Activated CD8-positive, alpha-beta T cell treated with anti-CD3 and anti-CD28 coated beads for 36 hours (primary cell): ENCODE results near the gene YAF2. TPM values are rescaled to one million over a fixed set of nuclear protein-coding genes. Genes with fewer than 3 reads are reported as not detected.

Source experiments
- ATAC-seq: fragments of 200-7000 bp; cut with Tn5 transposase; one replicate; pipeline ENCODE4 v1.10.0; 2021; ENCODE audit warnings: mild to moderate bottlenecking, moderate library complexity
- CTCF ChIA-PET: fragments of 350-600 bp; sonication (Branson Sonifier 250); formaldehyde crosslinking; loops from one replicate; lab custom pipeline; 2021; ENCODE audit warnings: antibody characterized with exemption; lab: Charles Lee
- POLR2A ChIA-PET: fragments of 350-600 bp; sonication (Branson Sonifier 250); formaldehyde crosslinking; loops from one replicate; lab custom pipeline; 2021; ENCODE audit warnings: antibody characterized with exemption; lab: Charles Lee
- DNase-seq: peaks from one replicate; pipeline ENCODE4 v3.0.0-alpha.2; 2020
- H3K27ac Mint-ChIP-seq: one replicate; pipeline ENCODE4 v1.8.0; 2021; ENCODE audit warnings: mild to moderate bottlenecking, mixed read lengths
- H3K27me3 Mint-ChIP-seq: one replicate; pipeline ENCODE4 v1.8.0; 2021; ENCODE audit warnings: mixed read lengths
- H3K36me3 Mint-ChIP-seq: one replicate; pipeline ENCODE4 v1.8.0; 2021; ENCODE audit warnings: low read depth, mixed read lengths
- H3K4me1 Mint-ChIP-seq: one replicate; pipeline ENCODE4 v1.8.0; 2021; ENCODE audit warnings: low read depth, mixed read lengths
- H3K4me3 Mint-ChIP-seq: one replicate; pipeline ENCODE4 v1.8.0; 2021; ENCODE audit warnings: mild to moderate bottlenecking, moderate library complexity, mixed read lengths
- H3K9me3 Mint-ChIP-seq: one replicate; pipeline ENCODE4 v1.8.0; 2021; ENCODE audit warnings: mixed read lengths
- CTCF ChIP-seq: fragments of 200-600 bp; IDR thresholded peaks from one replicate; pipeline ENCODE4 v1.8.0; 2022; ENCODE audit warnings: antibody characterized with exemption, mild to moderate bottlenecking
- intact Hi-C: fragments of 100-400 bp; cut with micrococcal nuclease; formaldehyde crosslinking; loops from one replicate; pipeline ENCODE4 v1.10.0; 2022
- total RNA-seq, 2 experiments: library from RNA; stranded (reverse); gene quantifications; one replicate each; pipeline ENCODE4 v1.2.3, GENCODE V29; 2021

YAF2 gene
- total RNA-seq, 2 experiments from 2014 or later: 39.4 to 40.8 TPM

- TF ChIP-seq CTCF: no peak
- Mint-ChIP-seq H3K36me3 (peaks cover 19% of the 10 kb centered on the region), H3K4me1 (peaks cover 12% of the 10 kb centered on the region), H3K4me3 (no peak overlapping the region), H3K27ac (no peak overlapping the region), H3K9me3 (no peaks in the 10 kb centered on the region), H3K27me3 (no peaks in the 10 kb centered on the region)
- ChIA-PET POLR2A (interaction anchor here (0.6 kb wide), 1 partner anchor 30 kb away, joined by 3 read pairs; no protein-coding TSS in a partner anchor), CTCF (interaction anchor here (0.7 to 1.7 kb wide), 4 partner anchors 11 to 129 kb away, joined by 3 read pairs; no protein-coding TSS in a partner anchor)
- ATAC-seq: no peak
- intact Hi-C loops: no loop called here
- DNase-seq: no peak
These were observed 70.3 kb downstream of the YAF2 start for GRCh38 chr12:42167711-42168110.

- POLR2A ChIA-PET: no interaction called here
- no peak for DNase-seq
- TF ChIP-seq CTCF: no peak
- ATAC-seq: no peak
- CTCF ChIA-PET: no interaction called here
- peak overlapping the region; percentile 25 for H3K27ac Mint-ChIP-seq
- H3K4me1 Mint-ChIP-seq: peaks cover 19% of the 10 kb centered on the region
- H3K36me3 Mint-ChIP-seq: peaks cover 15% of the 10 kb centered on the region
- intact Hi-C loops: no loop called here
- H3K9me3 Mint-ChIP-seq: no peaks in the 10 kb centered on the region
- no peaks in the 10 kb centered on the region for H3K27me3 Mint-ChIP-seq
- no peak overlapping the region for H3K4me3 Mint-ChIP-seq
These were observed 71.5 kb downstream of the YAF2 start for GRCh38 chr12:42166501-42166900.

- H3K36me3 Mint-ChIP-seq: peaks cover 10% of the 10 kb centered on the region
- DNase-seq (no peak), ATAC-seq (no peak)
- peaks cover 21% of the 10 kb centered on the region for H3K4me1 Mint-ChIP-seq
- H3K27ac Mint-ChIP-seq: no peak overlapping the region
- POLR2A ChIA-PET: no interaction called here
- H3K27me3 Mint-ChIP-seq: no peaks in the 10 kb centered on the region
- intact Hi-C loops: no loop called here
- H3K9me3 Mint-ChIP-seq: no peaks in the 10 kb centered on the region
- H3K4me3 Mint-ChIP-seq: no peak overlapping the region
- no peak for TF ChIP-seq CTCF
- CTCF ChIA-PET: no interaction called here
These were observed 74.1 kb downstream of the YAF2 start for GRCh38 chr12:42163913-42164312.

- ATAC-seq (no peak), DNase-seq (no peak)
- peaks cover 20% of the 10 kb centered on the region for H3K4me1 Mint-ChIP-seq
- H3K9me3 Mint-ChIP-seq: no peaks in the 10 kb centered on the region
- intact Hi-C loops: no loop called here
- no peak for TF ChIP-seq CTCF
- POLR2A ChIA-PET: interaction anchor here (1.8 kb wide), 1 partner anchor 18 kb away, joined by 8 read pairs; no protein-coding TSS in a partner anchor
- CTCF ChIA-PET: interaction anchor here (0.9 kb wide), 1 partner anchor 209 kb away, joined by 5 read pairs; no protein-coding TSS in a partner anchor
- peak overlapping the region; percentile 14 for H3K27ac Mint-ChIP-seq
- peaks cover 8% of the 10 kb centered on the region for H3K36me3 Mint-ChIP-seq
- no peak overlapping the region for H3K4me3 Mint-ChIP-seq
- no peaks in the 10 kb centered on the region for H3K27me3 Mint-ChIP-seq
These were observed 75.1 kb downstream of the YAF2 start for GRCh38 chr12:42162965-42163364.

GRCh38 chr12:42162193-42162592 lies 75.9 kb downstream of the YAF2 start:
- DNase-seq (no peak), ATAC-seq (no peak)
- no peaks in the 10 kb centered on the region for H3K27me3 Mint-ChIP-seq
- H3K4me1 Mint-ChIP-seq: peaks cover 20% of the 10 kb centered on the region
- CTCF ChIA-PET: interaction anchor here (2.1 kb wide), 1 partner anchor 210 kb away, joined by 7 read pairs; no protein-coding TSS in a partner anchor
- H3K36me3 Mint-ChIP-seq: peaks cover 8% of the 10 kb centered on the region
- intact Hi-C loops: no loop called here
- no peaks in the 10 kb centered on the region for H3K9me3 Mint-ChIP-seq
- POLR2A ChIA-PET: interaction anchor here (1.8 kb wide), 1 partner anchor 17 kb away, joined by 8 read pairs; no protein-coding TSS in a partner anchor
- no peak overlapping the region for H3K4me3 Mint-ChIP-seq
- H3K27ac Mint-ChIP-seq: peak overlapping the region; percentile 21
- no peak for TF ChIP-seq CTCF
